ENCODE results near the gene GJC2. TPM values are rescaled to one million over a fixed set of nuclear protein-coding genes. Genes with fewer than 3 reads are reported as not detected.
"Not testable (repeated sequence)": the region's sequence is repeated elsewhere in the genome, so short reads cannot be mapped to it uniquely, and the experiment has no call there.

The GJC2 gene
- total RNA-seq, 1 donor from 2014 or later: 1.6 TPM

- H3K4me3 Mint-ChIP-seq (ENCODE audit: unreplicated experiment): no peak overlapping the region
Observed at GRCh38 chr1:228181645-228182034, 31.9 kb downstream of the GJC2 start.

GRCh38 chr1:228182296-228183030, 32.7 kb downstream of the GJC2 start:
- Mint-ChIP-seq H3K27me3 (ENCODE audit: unreplicated experiment) (no peaks in the 10 kb centered on the region), H3K9me3 (ENCODE audit: unreplicated experiment) (no peaks in the 10 kb centered on the region), H3K4me3 (ENCODE audit: unreplicated experiment) (no peak overlapping the region), H3K36me3 (ENCODE audit: unreplicated experiment) (no peaks in the 10 kb centered on the region), H3K27ac (ENCODE audit: unreplicated experiment) (no peak overlapping the region), H3K4me1 (ENCODE audit: unreplicated experiment) (no peaks in the 10 kb centered on the region)
- no peak for DNase-seq (ENCODE audit: extremely low spot score, unreplicated experiment)
- no peak for TF ChIP-seq CTCF (IDR thresholded peaks at IDR 0.05)

More at GRCh38 chr1:228181645-228182034, 31.9 kb downstream of the GJC2 start:
- no peaks in the 10 kb centered on the region for H3K4me1 Mint-ChIP-seq (ENCODE audit: unreplicated experiment)
- no peak for DNase-seq (ENCODE audit: extremely low spot score, unreplicated experiment)
- H3K9me3 Mint-ChIP-seq (ENCODE audit: unreplicated experiment): no peaks in the 10 kb centered on the region
- no peaks in the 10 kb centered on the region for H3K27me3 Mint-ChIP-seq (ENCODE audit: unreplicated experiment)
- no peak overlapping the region for H3K27ac Mint-ChIP-seq (ENCODE audit: unreplicated experiment)
- H3K36me3 Mint-ChIP-seq (ENCODE audit: unreplicated experiment): no peaks in the 10 kb centered on the region
- no peak for TF ChIP-seq CTCF (IDR thresholded peaks at IDR 0.05)

- Mint-ChIP-seq H3K9me3 (ENCODE audit: unreplicated experiment) (peaks cover 4% of the 10 kb centered on the region), H3K36me3 (ENCODE audit: unreplicated experiment) (peaks cover 8% of the 10 kb centered on the region), H3K27me3 (ENCODE audit: unreplicated experiment) (no peaks in the 10 kb centered on the region), H3K4me1 (ENCODE audit: unreplicated experiment) (no peaks in the 10 kb centered on the region), H3K27ac (ENCODE audit: unreplicated experiment) (no peak overlapping the region), H3K4me3 (ENCODE audit: unreplicated experiment) (no peak overlapping the region)
- no peak for TF ChIP-seq CTCF (IDR thresholded peaks at IDR 0.05)
- DNase-seq (ENCODE audit: extremely low spot score, unreplicated experiment): no peak
Observed at GRCh38 chr1:228184152-228184551, 34.4 kb downstream of the GJC2 start.

- Mint-ChIP-seq H3K4me1 (ENCODE audit: unreplicated experiment) (no peaks in the 10 kb centered on the region), H3K36me3 (ENCODE audit: unreplicated experiment) (peaks cover 8% of the 10 kb centered on the region), H3K27me3 (ENCODE audit: unreplicated experiment) (no peaks in the 10 kb centered on the region), H3K9me3 (ENCODE audit: unreplicated experiment) (peaks cover 4% of the 10 kb centered on the region), H3K27ac (ENCODE audit: unreplicated experiment) (no peak overlapping the region), H3K4me3 (ENCODE audit: unreplicated experiment) (no peak overlapping the region)
- DNase-seq (ENCODE audit: extremely low spot score, unreplicated experiment): no peak
- no peak for TF ChIP-seq CTCF (IDR thresholded peaks at IDR 0.05)
Observed at GRCh38 chr1:228185641-228185965, 35.9 kb downstream of the GJC2 start.

- H3K9me3 Mint-ChIP-seq (ENCODE audit: unreplicated experiment); H3K36me3 Mint-ChIP-seq (ENCODE audit: unreplicated experiment); H3K4me1 Mint-ChIP-seq (ENCODE audit: unreplicated experiment); H3K27me3 Mint-ChIP-seq (ENCODE audit: unreplicated experiment); H3K27ac Mint-ChIP-seq (ENCODE audit: unreplicated experiment); DNase-seq (ENCODE audit: extremely low spot score, unreplicated experiment); H3K4me3 Mint-ChIP-seq (ENCODE audit: unreplicated experiment): not testable (repeated sequence)
Observed at GRCh38 chr1:228188249-228188648, 38.5 kb downstream of the GJC2 start.
